GM19324 (cell line): ENCODE measurements around the gene PAMR1.
"Not testable (repeated sequence)": the region's sequence is repeated elsewhere in the genome, so short reads cannot be mapped to it uniquely, and the experiment has no call there.

ENCODE experiments used
- ATAC-seq: cut with Tn5 transposase; IDR thresholded peaks from one replicate; pipeline ENCODE4 v1.9.1; 2021; ENCODE audit warnings: mild to moderate bottlenecking, moderate library complexity; ENCODE audit not compliant: unreplicated experiment, low FRiP score

PAMR1 gene

GRCh38 chr11:35525501-35526175 lies at the start of gene PAMR1:
Gene PAMR1, minus strand, starts transcription at chr11:35525616. Its CDS starts 31 bp downstream, at chr11:35525585.
- no peak for ATAC-seq

GRCh38 chr11:35571696-35572095 lies 46.3 kb upstream of the PAMR1 start:
- ATAC-seq = no peak

GRCh38 chr11:35567737-35568465 lies 42.5 kb upstream of the PAMR1 start:
- ATAC-seq = no peak

GRCh38 chr11:35566885-35567284 lies 41.5 kb upstream of the PAMR1 start:
- no peak for ATAC-seq

- no peak for ATAC-seq
Observed at GRCh38 chr11:35566181-35566580, 40.8 kb upstream of the PAMR1 start.

GRCh38 chr11:35564245-35564595 lies 38.8 kb upstream of the PAMR1 start:
- ATAC-seq = no peak

- no peak for ATAC-seq
Observed at GRCh38 chr11:35563484-35564244, 38.2 kb upstream of the PAMR1 start.

- no peak for ATAC-seq
Observed at GRCh38 chr11:35559949-35560348, 34.5 kb upstream of the PAMR1 start.

- no peak for ATAC-seq
Observed at GRCh38 chr11:35558513-35558912, 33.1 kb upstream of the PAMR1 start.

GRCh38 chr11:35555488-35555887 lies 30.1 kb upstream of the PAMR1 start:
- no peak for ATAC-seq

GRCh38 chr11:35554491-35555437 lies 29.3 kb upstream of the PAMR1 start:
- no peak for ATAC-seq

GRCh38 chr11:35553831-35554230 lies 28.4 kb upstream of the PAMR1 start:
- no peak for ATAC-seq

- no peak for ATAC-seq
Observed at GRCh38 chr11:35553021-35553420, 27.6 kb upstream of the PAMR1 start.

GRCh38 chr11:35552616-35553015 lies 27.2 kb upstream of the PAMR1 start:
- ATAC-seq = no peak

GRCh38 chr11:35550374-35551036 lies 25.1 kb upstream of the PAMR1 start:
- no peak for ATAC-seq

- ATAC-seq = no peak
Observed at GRCh38 chr11:35549787-35550186, 24.4 kb upstream of the PAMR1 start.

GRCh38 chr11:35548925-35549561 lies 23.6 kb upstream of the PAMR1 start:
- ATAC-seq = no peak

GRCh38 chr11:35547995-35548394 lies 22.6 kb upstream of the PAMR1 start:
- not testable (repeated sequence) for ATAC-seq

- ATAC-seq = no peak
Observed at GRCh38 chr11:35546317-35546716, 20.9 kb upstream of the PAMR1 start.
